ENCODE measurements around the gene ATP4A. TPM values are rescaled to one million over a fixed set of nuclear protein-coding genes. Genes with fewer than 3 reads are reported as not detected.

Gene ATP4A
- total and polyA plus RNA-seq, 2 donors (not counting 1 experiment from before 2014, with no cell fraction given): not detected

DNA sequence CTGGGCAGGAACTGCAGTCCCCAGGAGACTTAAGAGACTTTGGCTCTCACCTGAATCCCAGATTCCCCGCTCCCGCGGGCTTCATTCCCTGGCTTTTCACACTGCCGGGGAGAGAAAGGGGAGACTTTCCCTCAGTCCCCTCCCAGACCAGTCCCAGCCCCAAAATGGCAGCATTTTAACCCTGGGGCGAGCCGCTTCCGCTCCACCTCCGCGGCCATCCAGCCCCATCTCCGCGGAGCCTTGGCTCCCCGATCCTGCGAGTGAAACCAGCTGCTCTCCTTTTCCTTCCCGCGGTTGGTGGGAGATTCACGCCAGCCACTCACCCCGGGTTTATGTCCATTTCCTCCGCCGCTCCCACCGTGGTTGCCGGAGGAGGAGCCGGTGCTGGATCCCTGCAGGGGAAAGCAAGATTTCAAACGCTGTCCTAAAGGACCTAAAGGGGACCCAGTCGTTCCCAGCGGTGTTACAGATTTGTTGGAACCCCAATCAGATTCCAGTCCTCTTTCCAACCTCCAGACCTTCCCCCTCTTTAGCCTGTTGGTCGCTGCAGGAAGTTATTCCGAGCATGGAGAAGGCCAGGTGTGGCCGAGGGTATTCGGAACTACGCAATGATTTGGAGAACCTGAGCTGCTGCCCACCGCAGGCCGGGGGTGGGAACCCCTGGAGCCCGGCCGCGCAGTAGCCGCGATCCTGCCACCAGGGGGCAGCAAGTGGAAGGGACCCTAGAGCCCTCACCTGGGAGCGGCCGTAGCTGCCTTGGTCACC lies 53.4 kb downstream of the ATP4A start:
- CTCF ChIA-PET: interaction anchor here (0.8 to 3.9 kb wide), 24 partner anchors 10 to 208 kb away, joined by 3 to 24 read pairs (median 4); partner anchors contain the start of gene KRTDAP
- no peaks in the 10 kb centered on the region for H3K79me2 ChIP-seq (ENCODE audit: control insufficient read depth, insufficient read depth, low read length)
- 1% methylated on average over 32 of the region's 39 CpGs for WGBS (ENCODE audit: insufficient coverage)
- intact Hi-C loops (cut with micrococcal nuclease): no loop called here
- peaks cover 0 to 71% (median 11%) of the 10 kb centered on the region in 4 experiments for H3K27me3 ChIP-seq (replicated peaks in 1 of 4; ENCODE audit: control extremely low read depth in 1 of 4, control insufficient read depth in 3 of 4, insufficient read depth in 4 of 4, low read length in 3 of 4)
- no peak for TF ChIP-seq EZH2 (IDR thresholded peaks at IDR 0.05; ENCODE audit: borderline replicate concordance, insufficient read depth, low read depth, low read length, poor library complexity, severe bottlenecking)
- TF ChIP-seq, protein P1, sequence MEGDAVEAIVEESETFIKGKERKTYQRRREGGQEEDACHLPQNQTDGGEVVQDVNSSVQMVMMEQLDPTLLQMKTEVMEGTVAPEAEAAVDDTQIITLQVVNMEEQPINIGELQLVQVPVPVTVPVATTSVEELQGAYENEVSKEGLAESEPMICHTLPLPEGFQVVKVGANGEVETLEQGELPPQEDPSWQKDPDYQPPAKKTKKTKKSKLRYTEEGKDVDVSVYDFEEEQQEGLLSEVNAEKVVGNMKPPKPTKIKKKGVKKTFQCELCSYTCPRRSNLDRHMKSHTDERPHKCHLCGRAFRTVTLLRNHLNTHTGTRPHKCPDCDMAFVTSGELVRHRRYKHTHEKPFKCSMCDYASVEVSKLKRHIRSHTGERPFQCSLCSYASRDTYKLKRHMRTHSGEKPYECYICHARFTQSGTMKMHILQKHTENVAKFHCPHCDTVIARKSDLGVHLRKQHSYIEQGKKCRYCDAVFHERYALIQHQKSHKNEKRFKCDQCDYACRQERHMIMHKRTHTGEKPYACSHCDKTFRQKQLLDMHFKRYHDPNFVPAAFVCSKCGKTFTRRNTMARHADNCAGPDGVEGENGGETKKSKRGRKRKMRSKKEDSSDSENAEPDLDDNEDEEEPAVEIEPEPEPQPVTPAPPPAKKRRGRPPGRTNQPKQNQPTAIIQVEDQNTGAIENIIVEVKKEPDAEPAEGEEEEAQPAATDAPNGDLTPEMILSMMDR (IDR thresholded peaks at IDR 0.05): peak; percentile 96
- peak overlapping the region; percentile 79 for H2AFZ ChIP-seq (ENCODE audit: insufficient read depth, low read depth, low read length, poor library complexity, severe bottlenecking)
- peaks cover 0 to 11% (median 0%) of the 10 kb centered on the region in 3 donors for H3K9me3 ChIP-seq (ENCODE audit: control extremely low read depth in 1 of 3, control insufficient read depth in 2 of 3, insufficient read depth in 1 of 3, low read length in 2 of 3)
- H3K4me3 ChIP-seq (ENCODE audit: control extremely low read depth in 1 of 5, extremely low read depth in 1 of 5, insufficient read depth in 1 of 5, low read depth in 2 of 5, low read length in 4 of 5): peak overlapping the region in 4 of 5 experiments; percentile 6 to 62 (median 37)
- no peaks in the 10 kb centered on the region for H3K9me3 Mint-ChIP-seq (ENCODE audit: insufficient read depth)
- H3K27ac Mint-ChIP-seq: peak overlapping the region; percentile 59
- peak overlapping the region; percentile 76 for H3K4me3 Mint-ChIP-seq
- H3K4me1 ChIP-seq (ENCODE audit: control insufficient read depth in 2 of 2, insufficient read depth in 2 of 2, low read length in 2 of 2): peaks cover 19 to 21% of the 10 kb centered on the region in 2 donors
- H3K27ac ChIP-seq (ENCODE audit: low read length in 2 of 2): no peak overlapping the region
- H3K4me1 Mint-ChIP-seq: peaks cover 19% of the 10 kb centered on the region
- H3K27me3 Mint-ChIP-seq: peaks cover 59% of the 10 kb centered on the region
- ATAC-seq (ENCODE audit: low read depth) (peak; percentile 86), DNase-seq (peak; percentile 84)
- no peaks in the 10 kb centered on the region for H4K20me1 ChIP-seq (ENCODE audit: control insufficient read depth, insufficient read depth, low read length, poor library complexity, severe bottlenecking)
- peak overlapping the region; percentile 50 for H3K9ac ChIP-seq (ENCODE audit: low read length)
- peak overlapping the region; percentile 79 for H3K4me2 ChIP-seq (replicated peaks; ENCODE audit: low read depth, low read length, poor library complexity, severe bottlenecking)
- POLR2A ChIA-PET: interaction anchor here (0.7 kb wide), 1 partner anchor 695 kb away, joined by 3 read pairs; no protein-coding TSS in a partner anchor
- no peaks in the 10 kb centered on the region for H3K36me3 ChIP-seq (replicated peaks in 1 of 2; ENCODE audit: control extremely low read depth in 1 of 2, control insufficient read depth in 1 of 2, extremely low read depth in 1 of 2, insufficient read depth in 2 of 2, low read length in 1 of 2)

Measured in B cell (primary cell).